ENCODE data around the gene ZNF814.

The ZNF814 gene

DNA sequence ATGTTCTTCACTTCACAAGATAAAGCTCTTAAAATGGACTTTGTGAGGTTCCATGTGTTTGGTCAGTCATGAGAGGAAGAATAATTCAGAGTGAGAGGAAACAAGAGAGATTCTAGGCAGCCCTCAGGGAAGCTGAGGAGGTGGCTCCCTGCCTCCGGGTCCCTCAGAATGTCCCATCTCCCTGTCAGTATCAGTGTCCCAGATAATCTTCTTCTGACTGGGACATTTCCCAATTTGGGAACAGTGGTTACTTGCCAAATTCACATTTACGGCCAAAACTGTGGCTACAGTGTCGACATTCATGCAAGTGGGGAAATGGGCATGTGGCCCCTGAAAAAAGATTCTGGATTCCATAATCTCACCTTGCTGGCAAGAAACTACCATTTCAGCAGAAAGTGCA, 18.6 kb upstream of the ZNF814 start:
- H2AFZ ChIP-seq (ENCODE audit: low read depth, low read length): no peak overlapping the region
- no peaks in the 10 kb centered on the region; the same call in 1 of the 2 replicates for H3K4me1 ChIP-seq (ENCODE audit: insufficient read depth, low read length)
- no peak overlapping the region for H3K4me2 ChIP-seq (ENCODE audit: insufficient read depth, low read length)
- H3K79me2 ChIP-seq (ENCODE audit: insufficient read depth, low read length): peaks cover 26% of the 10 kb centered on the region
- H4K20me1 ChIP-seq (ENCODE audit: insufficient read depth, low read length): peaks cover 3% of the 10 kb centered on the region; the same call in 1 of the 2 replicates
- no peak overlapping the region for H3K9ac ChIP-seq (ENCODE audit: low read depth, low read length)
- H3K9me3 ChIP-seq (ENCODE audit: insufficient read depth, low read length, severe bottlenecking): no peaks in the 10 kb centered on the region
- no peak overlapping the region for H3K27ac ChIP-seq (ENCODE audit: low read length)
- TF ChIP-seq EZH2 (IDR thresholded peaks at IDR 0.05; ENCODE audit: borderline replicate concordance, low read depth, low read length, severe bottlenecking): no peak
- TF ChIP-seq, protein P1, sequence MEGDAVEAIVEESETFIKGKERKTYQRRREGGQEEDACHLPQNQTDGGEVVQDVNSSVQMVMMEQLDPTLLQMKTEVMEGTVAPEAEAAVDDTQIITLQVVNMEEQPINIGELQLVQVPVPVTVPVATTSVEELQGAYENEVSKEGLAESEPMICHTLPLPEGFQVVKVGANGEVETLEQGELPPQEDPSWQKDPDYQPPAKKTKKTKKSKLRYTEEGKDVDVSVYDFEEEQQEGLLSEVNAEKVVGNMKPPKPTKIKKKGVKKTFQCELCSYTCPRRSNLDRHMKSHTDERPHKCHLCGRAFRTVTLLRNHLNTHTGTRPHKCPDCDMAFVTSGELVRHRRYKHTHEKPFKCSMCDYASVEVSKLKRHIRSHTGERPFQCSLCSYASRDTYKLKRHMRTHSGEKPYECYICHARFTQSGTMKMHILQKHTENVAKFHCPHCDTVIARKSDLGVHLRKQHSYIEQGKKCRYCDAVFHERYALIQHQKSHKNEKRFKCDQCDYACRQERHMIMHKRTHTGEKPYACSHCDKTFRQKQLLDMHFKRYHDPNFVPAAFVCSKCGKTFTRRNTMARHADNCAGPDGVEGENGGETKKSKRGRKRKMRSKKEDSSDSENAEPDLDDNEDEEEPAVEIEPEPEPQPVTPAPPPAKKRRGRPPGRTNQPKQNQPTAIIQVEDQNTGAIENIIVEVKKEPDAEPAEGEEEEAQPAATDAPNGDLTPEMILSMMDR (IDR thresholded peaks at IDR 0.05; ENCODE audit: borderline replicate concordance, extremely low read depth, low read length, poor library complexity, severe bottlenecking): no peak
- no peak overlapping the region for H3K4me3 ChIP-seq (ENCODE audit: low read depth in 1 of 2, low read length in 2 of 2)
- H3K27me3 ChIP-seq (ENCODE audit: insufficient read depth, low read length, poor library complexity): no peaks in the 10 kb centered on the region
- H3K36me3 ChIP-seq (ENCODE audit: insufficient read depth, low read length): peaks cover 40% of the 10 kb centered on the region
- no peak for DNase-seq
- ATAC-seq (ENCODE audit: insufficient read depth, low read depth): no peak

DNA sequence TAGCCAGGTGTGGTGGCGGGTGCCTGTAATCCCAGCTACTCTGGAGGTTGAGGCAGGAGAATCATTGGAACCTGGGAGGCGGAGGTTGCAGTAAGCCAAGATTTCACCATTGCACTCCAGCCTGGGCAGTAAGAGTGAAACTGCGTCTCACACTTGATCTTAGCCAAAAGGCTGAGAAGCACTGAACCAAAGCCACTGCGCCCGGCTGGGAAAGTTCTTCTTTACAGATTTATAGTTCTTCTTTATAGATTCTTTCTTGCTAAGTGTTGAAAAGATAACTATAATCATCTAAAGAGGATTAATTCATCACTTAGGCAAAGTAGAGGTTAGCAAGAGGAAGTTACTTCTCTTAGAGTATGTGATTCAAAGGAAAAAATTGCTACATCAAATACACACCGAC, 16.4 kb upstream of the ZNF814 start:
- no peak for DNase-seq
- Histone ChIP-seq H3K4me3 (ENCODE audit: low read depth in 1 of 2, low read length in 2 of 2) (no peak overlapping the region), H3K9ac (ENCODE audit: low read depth, low read length) (no peak overlapping the region), H3K4me1 (ENCODE audit: insufficient read depth, low read length) (no peaks in the 10 kb centered on the region), H2AFZ (ENCODE audit: low read depth, low read length) (no peak overlapping the region), H3K4me2 (ENCODE audit: insufficient read depth, low read length) (no peak overlapping the region), H3K79me2 (ENCODE audit: insufficient read depth, low read length) (peaks cover 9% of the 10 kb centered on the region; the same call in 1 of the 2 replicates), H3K27me3 (ENCODE audit: insufficient read depth, low read length, poor library complexity) (no peaks in the 10 kb centered on the region), H3K27ac (ENCODE audit: low read length) (no peak overlapping the region), H3K36me3 (ENCODE audit: insufficient read depth, low read length) (peaks cover 21% of the 10 kb centered on the region), H3K9me3 (ENCODE audit: insufficient read depth, low read length, severe bottlenecking) (no peaks in the 10 kb centered on the region), H4K20me1 (ENCODE audit: insufficient read depth, low read length) (no peaks in the 10 kb centered on the region)
- ATAC-seq (ENCODE audit: insufficient read depth, low read depth): no peak
- TF ChIP-seq EZH2 (IDR thresholded peaks at IDR 0.05; ENCODE audit: borderline replicate concordance, low read depth, low read length, severe bottlenecking): no peak
- TF ChIP-seq, protein P1 (IDR thresholded peaks at IDR 0.05; ENCODE audit: borderline replicate concordance, extremely low read depth, low read length, poor library complexity, severe bottlenecking): no peak

DNA sequence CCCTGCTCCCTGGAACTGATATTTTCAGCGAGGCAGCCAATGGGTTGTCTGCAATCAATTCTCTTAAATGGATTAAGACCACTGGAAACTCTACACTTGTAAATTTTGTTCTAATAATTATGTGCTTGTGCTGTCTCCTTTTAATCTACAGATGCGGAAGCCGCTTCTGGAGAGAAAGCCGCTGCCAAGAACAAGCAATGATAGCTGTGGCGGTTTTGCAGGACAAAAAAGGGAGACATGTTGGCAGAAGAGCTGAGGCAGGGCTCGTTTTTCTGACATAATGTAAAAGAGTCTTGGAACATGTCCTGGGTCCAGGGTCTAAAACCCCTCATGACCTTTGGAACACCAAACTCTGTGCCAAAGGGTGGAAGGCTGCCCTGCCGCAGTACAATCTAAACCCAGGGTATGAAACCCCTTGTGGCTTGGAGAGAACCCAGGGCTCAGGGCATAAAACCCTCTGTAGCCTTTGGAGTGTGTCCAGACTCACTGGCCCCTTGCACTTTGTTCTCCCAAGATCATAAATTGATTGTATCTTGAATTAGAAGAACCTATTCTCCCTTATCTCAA, 14.9 kb upstream of the ZNF814 start:
- no peak for DNase-seq
- TF ChIP-seq, protein P1 (IDR thresholded peaks at IDR 0.05; ENCODE audit: borderline replicate concordance, extremely low read depth, low read length, poor library complexity, severe bottlenecking): no peak
- no peak for TF ChIP-seq EZH2 (IDR thresholded peaks at IDR 0.05; ENCODE audit: borderline replicate concordance, low read depth, low read length, severe bottlenecking)
- no peak overlapping the region for H3K4me2 ChIP-seq (ENCODE audit: insufficient read depth, low read length)
- no peak overlapping the region for H2AFZ ChIP-seq (ENCODE audit: low read depth, low read length)
- H3K9me3 ChIP-seq (ENCODE audit: insufficient read depth, low read length, severe bottlenecking): no peaks in the 10 kb centered on the region
- no peak overlapping the region for H3K4me3 ChIP-seq (ENCODE audit: low read depth in 1 of 2, low read length in 2 of 2)
- H3K27ac ChIP-seq (ENCODE audit: low read length): no peak overlapping the region
- H3K4me1 ChIP-seq (ENCODE audit: insufficient read depth, low read length): no peaks in the 10 kb centered on the region
- no peak overlapping the region for H3K9ac ChIP-seq (ENCODE audit: low read depth, low read length)
- H3K27me3 ChIP-seq (ENCODE audit: insufficient read depth, low read length, poor library complexity): no peaks in the 10 kb centered on the region
- H3K79me2 ChIP-seq (ENCODE audit: insufficient read depth, low read length): peaks cover 9% of the 10 kb centered on the region; the same call in 1 of the 2 replicates
- ATAC-seq (ENCODE audit: insufficient read depth, low read depth): no peak
- no peaks in the 10 kb centered on the region for H4K20me1 ChIP-seq (ENCODE audit: insufficient read depth, low read length)
- peaks cover 16% of the 10 kb centered on the region for H3K36me3 ChIP-seq (ENCODE audit: insufficient read depth, low read length)
